IPS-18a (cell line): ENCODE results near the gene MAST2.

Experiments
- H3K27ac ChIP-seq: one replicate; pipeline ENCODE4 v1.5.1; 2013; ENCODE audit warnings: low read length
- H3K27me3 ChIP-seq: one replicate; pipeline ENCODE4 v1.6.1; 2013; ENCODE audit warnings: mild to moderate bottlenecking, low read length; ENCODE audit not compliant: control insufficient read depth, insufficient read depth
- H3K36me3 ChIP-seq: one replicate; pipeline ENCODE4 v1.6.1; 2013; ENCODE audit warnings: low read depth, low read length; ENCODE audit not compliant: control insufficient read depth
- H3K4me1 ChIP-seq: one replicate; pipeline ENCODE4 v1.6.1; 2013; ENCODE audit warnings: low read depth, low read length; ENCODE audit not compliant: control insufficient read depth
- H3K4me3 ChIP-seq: one replicate; pipeline ENCODE4 v1.5.1; 2013; ENCODE audit warnings: low read length
- H3K9ac ChIP-seq: one replicate; pipeline ENCODE4 v1.6.1; 2013; ENCODE audit warnings: mild to moderate bottlenecking, low read length, moderate library complexity
- H3K9me3 ChIP-seq: one replicate; pipeline ENCODE4 v1.6.1; 2013; ENCODE audit warnings: low read depth, low read length; ENCODE audit not compliant: control insufficient read depth

MAST2 gene

GRCh38 chr1:46067652-46068051 is 264.2 kb downstream of the MAST2 start:
- H3K27ac ChIP-seq = no peak overlapping the region
- H3K9me3 ChIP-seq = no peaks in the 10 kb centered on the region
- H3K36me3 ChIP-seq = peaks cover 13% of the 10 kb centered on the region
- no peak overlapping the region for H3K4me3 ChIP-seq
- H3K9ac ChIP-seq = no peak overlapping the region
- H3K27me3 ChIP-seq = no peaks in the 10 kb centered on the region
- H3K4me1 ChIP-seq = no peaks in the 10 kb centered on the region

DNA sequence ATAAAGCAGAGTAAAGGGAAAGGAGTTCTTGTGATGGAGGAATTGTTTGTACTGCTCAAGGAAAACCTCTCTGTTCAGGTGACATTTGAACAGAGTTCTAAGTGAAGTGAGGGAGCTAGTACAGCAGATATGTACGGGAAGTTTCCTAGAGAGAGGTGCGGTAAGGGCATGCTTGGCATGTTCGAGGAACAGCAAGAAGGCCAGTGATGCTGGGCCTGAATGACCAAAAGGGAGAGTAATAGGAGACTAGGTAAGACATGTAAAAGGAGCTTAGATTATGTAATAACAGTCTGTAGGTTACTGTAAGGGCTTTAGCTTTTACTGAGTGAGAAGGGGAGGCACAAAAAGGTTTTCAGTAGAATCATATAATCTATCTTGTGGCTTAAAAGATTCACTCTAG is 265.1 kb downstream of the MAST2 start:
- no peak overlapping the region for H3K27ac ChIP-seq
- H3K9ac ChIP-seq = no peak overlapping the region
- H3K27me3 ChIP-seq = no peaks in the 10 kb centered on the region
- H3K4me1 ChIP-seq = no peaks in the 10 kb centered on the region
- H3K4me3 ChIP-seq = no peak overlapping the region
- no peaks in the 10 kb centered on the region for H3K9me3 ChIP-seq
- H3K36me3 ChIP-seq = peaks cover 6% of the 10 kb centered on the region

GRCh38 chr1:46070164-46070814 is 266.9 kb downstream of the MAST2 start:
- Histone ChIP-seq H3K36me3 (peaks cover 6% of the 10 kb centered on the region), H3K9ac (no peak overlapping the region), H3K9me3 (no peaks in the 10 kb centered on the region), H3K4me3 (no peak overlapping the region), H3K27ac (no peak overlapping the region), H3K27me3 (no peaks in the 10 kb centered on the region), H3K4me1 (no peaks in the 10 kb centered on the region)

DNA sequence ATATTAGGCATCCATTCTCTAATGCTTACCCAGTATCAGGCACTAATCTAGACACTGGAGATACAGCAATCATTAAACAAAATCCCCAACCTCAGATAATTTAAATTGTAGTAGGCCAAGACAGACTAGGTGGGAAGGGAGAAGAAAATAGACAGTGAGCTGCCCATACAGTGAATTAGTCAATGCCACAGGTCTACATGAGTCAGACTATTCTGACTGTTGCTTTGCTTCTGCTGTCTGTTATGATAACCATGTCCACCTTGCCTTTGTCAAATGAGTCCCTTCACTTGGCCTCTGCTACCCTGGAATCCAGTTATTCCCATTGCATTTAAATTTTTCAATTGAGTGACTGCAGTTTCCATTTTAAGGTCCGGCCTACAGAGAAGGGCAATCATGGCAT is 269.6 kb downstream of the MAST2 start:
- Histone ChIP-seq H3K27me3 (no peaks in the 10 kb centered on the region), H3K4me3 (no peak overlapping the region), H3K9me3 (no peaks in the 10 kb centered on the region), H3K9ac (no peak overlapping the region), H3K36me3 (peaks cover 12% of the 10 kb centered on the region), H3K4me1 (no peaks in the 10 kb centered on the region), H3K27ac (no peak overlapping the region)

DNA sequence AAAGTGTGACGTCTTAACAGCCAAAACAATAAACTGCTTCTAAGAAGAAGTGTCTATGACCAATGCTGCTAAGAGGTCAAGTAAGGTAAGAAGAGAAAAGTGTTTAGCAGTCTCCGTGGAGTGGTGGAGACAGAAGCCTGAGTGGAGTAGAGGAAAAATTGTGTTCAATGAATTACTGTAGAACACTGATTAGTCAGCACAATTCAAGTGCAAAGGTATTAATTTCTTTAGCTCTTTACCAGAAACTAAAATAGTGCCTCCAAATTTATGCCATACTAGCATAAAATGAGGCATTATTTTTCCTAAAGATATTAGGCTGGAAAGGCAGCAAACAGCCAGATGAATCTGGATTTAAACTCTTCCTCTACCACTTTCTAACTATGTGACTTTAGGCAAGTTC is 272.9 kb downstream of the MAST2 start:
- H3K4me3 ChIP-seq = no peak overlapping the region
- peaks cover 6% of the 10 kb centered on the region for H3K36me3 ChIP-seq
- no peaks in the 10 kb centered on the region for H3K9me3 ChIP-seq
- H3K27me3 ChIP-seq = no peaks in the 10 kb centered on the region
- no peak overlapping the region for H3K27ac ChIP-seq
- no peak overlapping the region for H3K9ac ChIP-seq
- H3K4me1 ChIP-seq = no peaks in the 10 kb centered on the region

GRCh38 chr1:46077644-46078043 is 274.2 kb downstream of the MAST2 start:
- Histone ChIP-seq H3K4me1 (no peaks in the 10 kb centered on the region), H3K36me3 (peaks cover 6% of the 10 kb centered on the region), H3K27ac (no peak overlapping the region), H3K9ac (no peak overlapping the region), H3K9me3 (no peaks in the 10 kb centered on the region), H3K4me3 (no peak overlapping the region), H3K27me3 (no peaks in the 10 kb centered on the region)

DNA sequence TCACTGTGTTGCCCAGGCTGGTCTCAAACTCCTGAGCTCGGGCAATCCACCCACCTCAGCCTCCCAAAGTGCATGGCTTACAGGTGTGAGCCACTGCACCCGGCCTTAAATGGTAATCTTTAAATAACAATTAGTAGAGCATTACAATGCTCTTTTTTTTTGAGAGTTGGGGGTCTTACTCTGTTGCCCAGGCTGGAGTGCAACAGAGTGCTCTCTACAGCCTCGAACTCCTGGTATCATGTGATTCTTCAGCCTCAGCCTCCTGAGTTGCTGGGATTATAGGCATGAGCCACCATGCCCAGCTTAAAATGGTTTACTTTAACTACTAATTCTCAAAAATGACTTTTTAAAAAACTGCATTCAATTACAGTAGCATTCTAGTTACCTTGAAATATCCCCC is 276.8 kb downstream of the MAST2 start:
- H3K27me3 ChIP-seq = no peaks in the 10 kb centered on the region
- H3K9me3 ChIP-seq = no peaks in the 10 kb centered on the region
- H3K4me3 ChIP-seq = no peak overlapping the region
- no peak overlapping the region for H3K9ac ChIP-seq
- H3K27ac ChIP-seq = no peak overlapping the region
- no peaks in the 10 kb centered on the region for H3K4me1 ChIP-seq
- peaks cover 6% of the 10 kb centered on the region for H3K36me3 ChIP-seq

GRCh38 chr1:46081206-46081605 is 277.8 kb downstream of the MAST2 start:
- Histone ChIP-seq H3K27ac (no peak overlapping the region), H3K36me3 (peaks cover 2% of the 10 kb centered on the region), H3K9ac (no peak overlapping the region), H3K4me1 (no peaks in the 10 kb centered on the region), H3K27me3 (no peaks in the 10 kb centered on the region), H3K9me3 (no peaks in the 10 kb centered on the region), H3K4me3 (no peak overlapping the region)

DNA sequence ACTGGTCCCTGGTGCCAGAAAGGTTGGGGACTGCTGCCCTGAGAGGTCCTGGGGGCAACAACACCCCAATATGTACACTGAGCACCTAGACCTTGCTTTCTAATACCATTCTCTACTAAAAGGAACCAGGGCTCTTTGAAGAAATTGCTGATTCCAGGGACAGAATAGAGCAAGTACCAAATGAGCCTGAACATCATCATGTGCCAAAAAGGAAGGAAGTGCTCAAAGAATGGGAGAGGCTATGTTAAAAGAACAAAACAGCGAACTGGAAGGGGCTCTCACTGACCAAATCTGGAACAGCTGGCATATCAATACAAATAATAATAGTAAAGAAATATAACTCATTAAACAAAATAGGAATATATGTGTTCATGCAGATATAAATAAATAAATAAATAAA is 278.2 kb downstream of the MAST2 start:
- no peaks in the 10 kb centered on the region for H3K4me1 ChIP-seq
- no peaks in the 10 kb centered on the region for H3K27me3 ChIP-seq
- H3K9ac ChIP-seq = no peak overlapping the region
- no peak overlapping the region for H3K4me3 ChIP-seq
- no peaks in the 10 kb centered on the region for H3K9me3 ChIP-seq
- no peak overlapping the region for H3K27ac ChIP-seq
- peaks cover 2% of the 10 kb centered on the region for H3K36me3 ChIP-seq

GRCh38 chr1:46083579-46083978 is 280.2 kb downstream of the MAST2 start:
- no peak overlapping the region for H3K4me3 ChIP-seq
- no peaks in the 10 kb centered on the region for H3K4me1 ChIP-seq
- H3K9ac ChIP-seq = no peak overlapping the region
- no peaks in the 10 kb centered on the region for H3K36me3 ChIP-seq
- H3K27ac ChIP-seq = no peak overlapping the region
- no peaks in the 10 kb centered on the region for H3K27me3 ChIP-seq
- H3K9me3 ChIP-seq = no peaks in the 10 kb centered on the region

DNA sequence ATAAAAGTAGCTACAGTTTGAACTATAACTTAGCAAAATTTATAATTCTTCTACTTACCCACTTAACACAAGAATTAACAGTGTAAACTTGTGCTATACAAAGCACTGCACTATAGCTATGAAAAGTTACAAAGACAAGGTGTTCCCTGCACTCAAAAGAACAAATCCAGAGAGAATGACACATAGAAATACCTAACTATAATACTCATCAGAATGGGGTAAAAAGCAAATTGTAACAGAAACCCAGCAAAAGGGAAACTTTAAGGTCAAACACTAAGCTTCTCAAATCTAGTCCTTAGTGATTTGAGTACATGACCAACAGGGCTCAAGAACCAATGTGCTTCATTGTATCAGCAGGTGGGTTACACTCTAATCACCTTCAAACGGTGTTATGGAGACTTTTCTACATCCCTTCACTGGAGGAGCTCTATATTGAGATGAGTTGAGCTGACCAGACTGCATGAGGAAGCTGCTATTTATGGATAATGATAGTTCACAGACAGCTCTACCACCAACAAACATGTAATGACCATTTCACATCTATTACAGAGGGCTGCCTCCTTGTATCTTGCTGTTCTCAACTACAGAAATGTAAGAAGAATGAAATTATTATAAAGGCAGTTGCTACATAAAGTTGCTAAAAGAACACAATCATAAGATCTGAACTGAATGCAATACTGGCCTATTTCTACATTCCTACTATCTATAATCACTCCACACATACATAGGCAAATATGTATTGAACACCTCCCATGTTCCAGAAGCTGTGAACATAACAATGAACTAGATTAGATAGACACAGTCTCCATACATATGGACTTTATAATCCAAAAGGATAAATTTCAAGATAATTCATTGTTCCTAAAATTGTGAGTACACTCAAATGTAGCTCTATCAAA is 281.4 kb downstream of the MAST2 start:
- no peaks in the 10 kb centered on the region for H3K27me3 ChIP-seq
- H3K9me3 ChIP-seq = no peaks in the 10 kb centered on the region
- no peak overlapping the region for H3K9ac ChIP-seq
- no peak overlapping the region for H3K27ac ChIP-seq
- no peak overlapping the region for H3K4me3 ChIP-seq
- H3K36me3 ChIP-seq = no peaks in the 10 kb centered on the region
- H3K4me1 ChIP-seq = no peaks in the 10 kb centered on the region
